K562 (cell line): ENCODE data around the gene GRIK3. TPM values are rescaled to one million over a fixed set of nuclear protein-coding genes. Genes with fewer than 3 reads are reported as not detected.
A peak's percentile ranks its signal among the peaks of the same experiment; 100 is the strongest.

ENCODE experiments used
- ATAC-seq: fragments of 200-7000 bp; cut with Tn5 transposase; 3 replicates; pipeline ENCODE4 v1.9.1; 2020; ENCODE audit warnings: moderate library complexity
- BruUV-seq: library from RNA; stranded (reverse); fragments of 400-500 nt; replicated peaks from 2 replicates; lab custom pipeline; 2021; lab: Mats Ljungman, UMichigan
- CTCF ChIA-PET: fragments of 300-600 bp; formaldehyde crosslinking; extraction: SDS; loops from one replicate; lab custom pipeline; 2021; ENCODE audit warnings: low intra/inter-chr PET ratio; lab: Yijun Ruan, JAX
- POLR2A ChIA-PET: fragments of 300-600, 350-650 bp; sonication (Branson Sonifier 250); formaldehyde crosslinking; extraction: SDS; loops from one replicate; lab custom pipeline; 2021; ENCODE audit warnings: antibody characterized with exemption, inconsistent platforms; lab: Yijun Ruan, JAX
- DNase-seq, 4 experiments: peaks; one replicate each; pipeline versions ENCODE4 v3.0.0 to v3.0.0-alpha.2; 2011 to 2018; ENCODE audit warnings: low spot score in 3 of 4, mixed read lengths in 3 of 4; ENCODE audit errors: extremely low read depth in 1 of 4
- FAIRE-seq: peaks from 2 replicates; lab custom pipeline; 2011; peaks lifted over from hg19 to GRCh38; lab: Jason Lieb, UNC
- H2AFZ ChIP-seq: 2 replicates; pipeline ENCODE4 v1.6.0; 2011; ENCODE audit warnings: low read depth, low read length, control low read depth, inconsistent platforms
- H3K27ac ChIP-seq: fragments of 200-600 bp; 3 replicates; pipeline ENCODE4 v1.8.0; 2011; ENCODE audit warnings: low read depth, mild to moderate bottlenecking, control low read depth, inconsistent platforms, low read length, moderate library complexity, mixed read lengths; ENCODE audit errors: extremely low read depth
- H3K27me3 ChIP-seq, 2 experiments: fragments of 300-600 bp in 1 of 2; 2 replicates in 1 of 2; 3 replicates in 1 of 2; pipeline versions ENCODE4 v1.6.0 to v1.8.0; 2011; ENCODE audit warnings: inconsistent platforms in 2 of 2, low read length in 2 of 2, mild to moderate bottlenecking in 1 of 2, mixed read lengths in 1 of 2, moderate library complexity in 1 of 2; ENCODE audit not compliant: control insufficient read depth in 2 of 2, insufficient read depth in 2 of 2
- H3K36me3 ChIP-seq: fragments of 300-600 bp; 3 replicates; pipeline ENCODE4 v1.8.0; 2011; ENCODE audit warnings: mild to moderate bottlenecking, low read length, inconsistent platforms; ENCODE audit not compliant: control insufficient read depth, insufficient read depth
- H3K4me1 ChIP-seq, 2 experiments: fragments of 200-600 bp in 1 of 2; replicated peaks in 1 of 2; 2 replicates in 1 of 2; 3 replicates in 1 of 2; pipeline versions ENCODE4 v1.5.1 to v1.8.0; 2011; ENCODE audit warnings: inconsistent platforms in 2 of 2, low read length in 2 of 2, mild to moderate bottlenecking in 1 of 2, mixed read lengths in 1 of 2, moderate library complexity in 1 of 2; ENCODE audit not compliant: control insufficient read depth in 2 of 2, insufficient read depth in 2 of 2
- H3K4me2 ChIP-seq: 2 replicates; pipeline ENCODE4 v1.6.1; 2011; ENCODE audit warnings: low read length, control low read depth, inconsistent platforms, mixed read lengths; ENCODE audit not compliant: insufficient read depth
- H3K4me3 ChIP-seq: fragments of 200-600 bp; sonication (generic), shearing (Covaris generic); 2 replicates; pipeline ENCODE4 v1.5.1; 2016; ENCODE audit warnings: control low read depth, inconsistent platforms
- H3K79me2 ChIP-seq: fragments of 200-600 bp; 3 replicates; pipeline ENCODE4 v1.8.0; 2011; ENCODE audit warnings: low read length, inconsistent platforms; ENCODE audit not compliant: control insufficient read depth, insufficient read depth
- H3K9ac ChIP-seq, 2 experiments: 2 replicates each; pipeline versions ENCODE4 v1.6.0 to v1.6.1; 2011; ENCODE audit warnings: low read depth in 2 of 2, low read length in 2 of 2, control low read depth in 1 of 2, inconsistent platforms in 1 of 2, mild to moderate bottlenecking in 1 of 2, mixed read lengths in 1 of 2; ENCODE audit not compliant: insufficient read depth in 1 of 2
- H3K9me1 ChIP-seq: one replicate; pipeline ENCODE4 v1.6.0; 2011; ENCODE audit warnings: inconsistent platforms, mild to moderate bottlenecking, low read length, moderate library complexity; ENCODE audit not compliant: control insufficient read depth, insufficient read depth
- H3K9me3 ChIP-seq: replicated peaks from 2 replicates; pipeline ENCODE4 v1.5.1; 2011; ENCODE audit warnings: low read depth, low read length, inconsistent platforms; ENCODE audit not compliant: control insufficient read depth, insufficient read depth
- H4K20me1 ChIP-seq: replicated peaks from 2 replicates; pipeline ENCODE4 v1.6.1; 2011; ENCODE audit warnings: low read length, inconsistent platforms, mixed read lengths; ENCODE audit not compliant: control insufficient read depth, insufficient read depth
- ARID1B ChIP-seq: fragments of 450-650 bp; IDR thresholded peaks from 2 replicates; pipeline ENCODE4 v1.6.1; 2016; ENCODE audit warnings: antibody characterized with exemption, mild to moderate bottlenecking, inconsistent platforms
- BDP1 ChIP-seq: IDR thresholded peaks from 3 replicates; pipeline ENCODE4 v1.6.1; 2011; ENCODE audit not compliant: insufficient read length, insufficient read depth
- CC2D1A ChIP-seq: fragments of 450-650 bp; IDR thresholded peaks from 2 replicates; pipeline ENCODE4 v1.6.1; 2017; ENCODE audit warnings: mild to moderate bottlenecking
- NCOA2 ChIP-seq, 2 experiments: fragments of 450-650 bp; IDR thresholded peaks; 2 replicates each; pipeline ENCODE4 v1.6.1; 2018; ENCODE audit warnings: mild to moderate bottlenecking in 2 of 2, moderate library complexity in 1 of 2; ENCODE audit not compliant: partially characterized antibody in 2 of 2
- RAD51 ChIP-seq: fragments of 450-650 bp; IDR thresholded peaks from 2 replicates; pipeline ENCODE4 v1.7.1; 2016; ENCODE audit warnings: low read depth, mild to moderate bottlenecking, borderline replicate concordance
- RNF219 ChIP-seq: fragments of 250-450 bp; sonication (Bioruptor Pico); IDR thresholded peaks from 2 replicates; pipeline ENCODE4 v1.5.0; 2022; ENCODE audit warnings: mild to moderate bottlenecking
- TGIF2 ChIP-seq: sonication (generic); formaldehyde crosslinking; IDR thresholded peaks from 2 replicates; pipeline ENCODE4 v1.8.1; 2022; ENCODE audit warnings: mild to moderate bottlenecking, missing genetic modification reagents, moderate library complexity
- ZNF133 ChIP-seq: fragments of 250-450 bp; sonication (Bioruptor Pico); IDR thresholded peaks from 2 replicates; pipeline ENCODE4 v1.4.0; 2020; ENCODE audit warnings: mild to moderate bottlenecking
- ZNF584 ChIP-seq: fragments of 200-800 bp; sonication (Bioruptor generic); IDR thresholded peaks from 2 replicates; pipeline ENCODE4 v1.6.1; 2016; ENCODE audit warnings: low read depth, mild to moderate bottlenecking, missing genetic modification characterization, missing compliant biosample characterization
- WGBS: fragments of 100-300 bp; shearing (Covaris generic); methylation state at CpG from one replicate; pipeline ENCODE4 v1.1.6; 2016; ENCODE audit warnings: low coverage, mixed read lengths; ENCODE audit not compliant: insufficient coverage; ENCODE audit errors: missing lambda C conversion rate; 5-methylcytosine and 5-hydroxymethylcytosine counted together
- in situ Hi-C: fragments of 300-500 bp; cut with MboI; formaldehyde crosslinking; loops from 4 replicates; pipeline ENCODE4 v1.15.0; 2018; ENCODE audit warnings: inconsistent platforms, mixed read lengths
- intact Hi-C: fragments of 100-400 bp; cut with micrococcal nuclease; formaldehyde crosslinking; loops from 2 replicates; pipeline ENCODE4 v1.14.2; 2022
- polyA plus RNA-seq, 8 experiments: library from polyadenylated mRNA; depleted of rRNA in 4 of 8; stranded (reverse) in 5 of 8; unstranded in 3 of 8; fragments of >200 nt; fragmentation: Nextera tagmentation in 2 of 8; fragmentation: Illumina TruSeq in 1 of 8; extraction: Ambion mirVana in 2 of 8; extraction: Trizol in 1 of 8; gene quantifications; 2 replicates each; pipeline versions ENCODE4 v1.2.1 to v1.2.3, GENCODE V29; 2011 to 2014; ENCODE audit warnings: inconsistent platforms in 1 of 8, missing spikeins in 1 of 8
- total RNA-seq, 7 experiments: library from RNA; depleted of rRNA in 6 of 7; stranded (reverse); fragments of >200 nt in 6 of 7; fragmentation: Illumina TruSeq in 2 of 7; extraction: Trizol in 2 of 7; gene quantifications; 2 replicates each; pipeline versions ENCODE4 v1.2.1 to v1.2.3, GENCODE V29; 2011 to 2021; ENCODE audit warnings: low replicate concordance in 1 of 7
- TF ChIP-seq, protein P1 (sequence below): fragments of 250-450 bp; sonication (Bioruptor Pico); IDR thresholded peaks from 2 replicates; pipeline ENCODE4 v1.8.0; 2022; ENCODE audit warnings: moderate library complexity, mild to moderate bottlenecking, inconsistent platforms
- TF ChIP-seq, protein P2 (sequence below): sonication (generic); formaldehyde crosslinking; IDR thresholded peaks from 2 replicates; pipeline ENCODE4 v1.5.0; 2020; ENCODE audit warnings: missing genetic modification reagents
- TF ChIP-seq, protein P3 (sequence below): fragments of 450-650 bp; formaldehyde crosslinking; IDR thresholded peaks from 2 replicates; pipeline ENCODE4 v1.4.0; 2020; ENCODE audit warnings: mild to moderate bottlenecking, mixed read lengths
- TF ChIP-seq, protein P4 (sequence below): fragments of 250-450 bp; sonication (Bioruptor Pico); IDR thresholded peaks from 2 replicates; pipeline ENCODE4 v1.8.0; 2021; ENCODE audit warnings: moderate library complexity, mild to moderate bottlenecking, inconsistent platforms
- TF ChIP-seq, protein P5 (sequence below): fragments of 250-450 bp; sonication (Bioruptor Pico); IDR thresholded peaks from 2 replicates; pipeline ENCODE4 v1.5.0; 2021; ENCODE audit warnings: mild to moderate bottlenecking, borderline replicate concordance

The GRIK3 gene
- total and polyA plus RNA-seq, 9 of the 15 experiments (the other 6 are each of a cell fraction or from before 2014, with no cell fraction given): not detected

DNA sequence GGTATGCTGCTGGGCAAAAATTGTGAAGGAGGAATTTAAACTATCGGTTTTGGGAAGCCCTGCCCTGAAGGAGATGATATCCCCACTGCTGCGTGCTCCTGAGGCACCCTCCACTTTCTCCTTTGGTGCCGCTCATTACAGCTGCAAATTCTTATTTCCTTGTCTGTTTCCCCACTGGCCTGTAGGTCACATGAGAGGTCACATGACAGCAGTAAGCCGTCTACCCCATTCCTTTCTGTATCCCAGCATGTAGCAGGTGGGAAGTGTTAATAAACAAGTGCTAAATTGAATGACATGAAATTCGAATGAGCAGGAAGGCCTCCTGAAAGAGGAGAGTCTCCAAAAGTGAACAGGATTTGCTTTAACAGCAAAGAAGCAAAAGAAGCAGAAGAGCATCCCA lies 58.7 kb downstream of the GRIK3 start:
- Histone ChIP-seq H3K27me3 (peaks cover 0 to 9% of the 10 kb centered on the region in 2 experiments; a peak in 2 of 5 replicates), H3K4me3 (no peak overlapping the region), H3K9ac (no peak overlapping the region), H3K9me1 (no peaks in the 10 kb centered on the region), H3K27ac (no peak overlapping the region), H3K4me2 (no peak overlapping the region), H2AFZ (no peak overlapping the region), H3K4me1 (no peaks in the 10 kb centered on the region), H3K79me2 (no peaks in the 10 kb centered on the region), H3K9me3 (no peaks in the 10 kb centered on the region), H3K36me3 (no peaks in the 10 kb centered on the region), H4K20me1 (no peaks in the 10 kb centered on the region; the same call in 1 of the 2 replicates)
- intact Hi-C loops (no loop called here), in situ Hi-C loops (no loop called here)
- FAIRE-seq: no peak
- BruUV-seq: no TSS peak
- ChIA-PET POLR2A (interaction anchor here (0.6 kb wide), 1 partner anchor 250 kb away, joined by 4 read pairs; no protein-coding TSS in a partner anchor), CTCF (no interaction called here)
- DNase-seq: no peak
- ATAC-seq: no peak
- 0% methylated on average over 5 of the region's 5 CpGs for WGBS
- TF ChIP-seq TGIF2 (CRISPR knock-in tag) (no peak), ZNF133 (CRISPR knock-in tag) (no peak), CC2D1A (no peak), ZNF584 (CRISPR knock-in tag) (no peak), RNF219 (no peak), BDP1 (no peak), RAD51 (peak; percentile 58; the same call in 1 of the 2 replicates), NCOA2 (IDR thresholded peaks at IDR 0.05; ENCODE audit: partially characterized antibody in 2 of 2) (no peak), ARID1B (no peak)
- TF ChIP-seq, protein P1, sequence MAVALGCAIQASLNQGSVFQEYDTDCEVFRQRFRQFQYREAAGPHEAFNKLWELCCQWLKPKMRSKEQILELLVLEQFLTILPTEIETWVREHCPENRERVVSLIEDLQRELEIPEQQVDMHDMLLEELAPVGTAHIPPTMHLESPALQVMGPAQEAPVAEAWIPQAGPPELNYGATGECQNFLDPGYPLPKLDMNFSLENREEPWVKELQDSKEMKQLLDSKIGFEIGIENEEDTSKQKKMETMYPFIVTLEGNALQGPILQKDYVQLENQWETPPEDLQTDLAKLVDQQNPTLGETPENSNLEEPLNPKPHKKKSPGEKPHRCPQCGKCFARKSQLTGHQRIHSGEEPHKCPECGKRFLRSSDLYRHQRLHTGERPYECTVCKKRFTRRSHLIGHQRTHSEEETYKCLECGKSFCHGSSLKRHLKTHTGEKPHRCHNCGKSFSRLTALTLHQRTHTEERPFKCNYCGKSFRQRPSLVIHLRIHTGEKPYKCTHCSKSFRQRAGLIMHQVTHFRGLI (CRISPR knock-in tag): no peak
- TF ChIP-seq, protein P2, sequence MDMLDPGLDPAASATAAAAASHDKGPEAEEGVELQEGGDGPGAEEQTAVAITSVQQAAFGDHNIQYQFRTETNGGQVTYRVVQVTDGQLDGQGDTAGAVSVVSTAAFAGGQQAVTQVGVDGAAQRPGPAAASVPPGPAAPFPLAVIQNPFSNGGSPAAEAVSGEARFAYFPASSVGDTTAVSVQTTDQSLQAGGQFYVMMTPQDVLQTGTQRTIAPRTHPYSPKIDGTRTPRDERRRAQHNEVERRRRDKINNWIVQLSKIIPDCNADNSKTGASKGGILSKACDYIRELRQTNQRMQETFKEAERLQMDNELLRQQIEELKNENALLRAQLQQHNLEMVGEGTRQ (CRISPR knock-in tag): peak; percentile 34; the same call in 1 of the 2 replicates
- TF ChIP-seq, protein P3, sequence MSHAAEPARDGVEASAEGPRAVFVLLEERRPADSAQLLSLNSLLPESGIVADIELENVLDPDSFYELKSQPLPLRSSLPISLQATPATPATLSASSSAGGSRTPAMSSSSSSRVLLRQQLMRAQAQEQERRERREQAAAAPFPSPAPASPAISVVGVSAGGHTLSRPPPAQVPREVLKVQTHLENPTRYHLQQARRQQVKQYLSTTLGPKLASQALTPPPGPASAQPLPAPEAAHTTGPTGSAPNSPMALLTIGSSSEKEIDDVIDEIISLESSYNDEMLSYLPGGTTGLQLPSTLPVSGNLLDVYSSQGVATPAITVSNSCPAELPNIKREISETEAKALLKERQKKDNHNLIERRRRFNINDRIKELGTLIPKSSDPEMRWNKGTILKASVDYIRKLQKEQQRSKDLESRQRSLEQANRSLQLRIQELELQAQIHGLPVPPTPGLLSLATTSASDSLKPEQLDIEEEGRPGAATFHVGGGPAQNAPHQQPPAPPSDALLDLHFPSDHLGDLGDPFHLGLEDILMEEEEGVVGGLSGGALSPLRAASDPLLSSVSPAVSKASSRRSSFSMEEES (CRISPR knock-in tag): peak; percentile 27
- TF ChIP-seq, protein P4, sequence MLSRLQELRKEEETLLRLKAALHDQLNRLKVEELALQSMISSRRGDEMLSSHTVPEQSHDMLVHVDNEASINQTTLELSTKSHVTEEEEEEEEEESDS (CRISPR knock-in tag): no peak
- TF ChIP-seq, protein P5, sequence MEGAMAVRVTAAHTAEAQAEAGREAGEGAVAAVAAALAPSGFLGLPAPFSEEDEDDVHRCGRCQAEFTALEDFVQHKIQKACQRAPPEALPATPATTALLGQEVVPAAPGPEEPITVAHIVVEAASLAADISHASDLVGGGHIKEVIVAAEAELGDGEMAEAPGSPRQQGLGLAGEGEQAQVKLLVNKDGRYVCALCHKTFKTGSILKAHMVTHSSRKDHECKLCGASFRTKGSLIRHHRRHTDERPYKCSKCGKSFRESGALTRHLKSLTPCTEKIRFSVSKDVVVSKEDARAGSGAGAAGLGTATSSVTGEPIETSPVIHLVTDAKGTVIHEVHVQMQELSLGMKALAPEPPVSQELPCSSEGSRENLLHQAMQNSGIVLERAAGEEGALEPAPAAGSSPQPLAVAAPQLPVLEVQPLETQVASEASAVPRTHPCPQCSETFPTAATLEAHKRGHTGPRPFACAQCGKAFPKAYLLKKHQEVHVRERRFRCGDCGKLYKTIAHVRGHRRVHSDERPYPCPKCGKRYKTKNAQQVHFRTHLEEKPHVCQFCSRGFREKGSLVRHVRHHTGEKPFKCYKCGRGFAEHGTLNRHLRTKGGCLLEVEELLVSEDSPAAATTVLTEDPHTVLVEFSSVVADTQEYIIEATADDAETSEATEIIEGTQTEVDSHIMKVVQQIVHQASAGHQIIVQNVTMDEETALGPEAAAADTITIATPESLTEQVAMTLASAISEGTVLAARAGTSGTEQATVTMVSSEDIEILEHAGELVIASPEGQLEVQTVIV: no peak
